Stimulated activated CD8-positive, alpha-beta memory T cell treated with anti-CD3 and anti-CD28 coated beads, Interleukin-15, amount 100 ng/mL, for 24 hours (primary cell): Measurements from ENCODE around the gene C4orf51.

Experiments used
- DNase-seq: peaks from one replicate; pipeline ENCODE4 v3.0.0-alpha.2; 2020; ENCODE audit warnings: low read depth

C4orf51 gene

DNA sequence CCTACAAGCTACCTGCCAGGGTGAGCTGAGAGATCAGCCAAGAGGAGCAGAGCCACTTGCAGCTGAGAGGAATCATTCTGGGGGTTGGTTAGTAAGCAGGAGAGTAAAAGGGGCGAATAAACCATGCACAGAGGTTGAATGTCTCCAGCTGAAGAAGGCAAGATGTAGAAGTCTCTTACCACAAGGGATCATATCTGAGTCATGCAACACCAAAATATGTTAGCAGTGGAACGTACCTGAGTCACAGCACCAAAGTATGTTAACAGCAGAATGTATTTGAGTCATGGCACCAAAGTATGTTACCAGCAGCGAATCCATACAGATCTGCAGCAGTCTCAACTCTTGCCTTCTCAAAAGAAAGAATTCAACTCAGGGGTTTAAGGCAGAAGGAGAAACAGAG lies 29.9 kb downstream of the C4orf51 start:
- no peak for DNase-seq

DNA sequence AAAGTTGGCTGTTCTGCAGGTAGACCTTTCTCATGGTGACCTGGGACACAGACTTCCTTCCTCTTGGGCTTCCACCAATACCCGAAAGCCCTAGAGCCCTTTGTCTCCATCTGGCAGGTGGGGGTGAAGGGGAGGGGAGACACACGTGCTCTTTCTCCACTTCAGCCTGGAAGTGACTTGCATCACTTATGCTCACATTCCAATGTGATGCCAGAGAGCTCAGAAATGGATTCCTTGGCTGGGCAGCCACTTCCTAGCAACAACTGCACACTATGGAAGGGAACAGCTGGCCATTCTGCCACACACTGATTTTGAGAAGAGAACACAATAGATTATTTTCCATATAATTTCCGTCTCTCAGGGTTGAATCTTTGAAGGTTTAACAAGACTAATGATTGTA lies 36.3 kb downstream of the C4orf51 start:
- DNase-seq: no peak

DNA sequence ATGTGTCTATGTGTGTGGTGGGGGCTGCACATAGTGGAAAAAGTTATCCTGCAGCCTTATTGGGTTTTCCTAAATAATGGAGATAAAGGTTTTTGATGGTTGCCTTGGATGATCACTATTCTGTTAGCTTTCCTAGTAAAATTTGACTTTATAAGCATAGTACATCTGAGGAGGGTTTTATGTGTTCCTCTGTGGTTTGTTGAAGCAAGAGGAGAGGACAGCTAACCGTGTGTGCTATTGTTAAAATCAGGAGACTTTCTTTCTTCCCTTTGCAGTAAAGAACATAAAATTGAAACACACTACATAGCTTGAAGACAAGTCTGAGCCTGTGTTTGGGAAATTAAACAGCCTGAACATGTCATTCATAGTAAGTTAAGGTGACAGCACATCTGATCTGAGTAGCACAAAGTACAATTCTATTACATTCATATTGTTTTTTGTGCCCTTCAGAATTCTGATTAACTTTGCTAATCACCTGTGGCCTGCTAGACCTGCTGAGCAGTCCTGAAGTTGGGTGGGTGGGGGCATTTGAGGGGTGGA lies 36.8 kb downstream of the C4orf51 start:
- no peak for DNase-seq

DNA sequence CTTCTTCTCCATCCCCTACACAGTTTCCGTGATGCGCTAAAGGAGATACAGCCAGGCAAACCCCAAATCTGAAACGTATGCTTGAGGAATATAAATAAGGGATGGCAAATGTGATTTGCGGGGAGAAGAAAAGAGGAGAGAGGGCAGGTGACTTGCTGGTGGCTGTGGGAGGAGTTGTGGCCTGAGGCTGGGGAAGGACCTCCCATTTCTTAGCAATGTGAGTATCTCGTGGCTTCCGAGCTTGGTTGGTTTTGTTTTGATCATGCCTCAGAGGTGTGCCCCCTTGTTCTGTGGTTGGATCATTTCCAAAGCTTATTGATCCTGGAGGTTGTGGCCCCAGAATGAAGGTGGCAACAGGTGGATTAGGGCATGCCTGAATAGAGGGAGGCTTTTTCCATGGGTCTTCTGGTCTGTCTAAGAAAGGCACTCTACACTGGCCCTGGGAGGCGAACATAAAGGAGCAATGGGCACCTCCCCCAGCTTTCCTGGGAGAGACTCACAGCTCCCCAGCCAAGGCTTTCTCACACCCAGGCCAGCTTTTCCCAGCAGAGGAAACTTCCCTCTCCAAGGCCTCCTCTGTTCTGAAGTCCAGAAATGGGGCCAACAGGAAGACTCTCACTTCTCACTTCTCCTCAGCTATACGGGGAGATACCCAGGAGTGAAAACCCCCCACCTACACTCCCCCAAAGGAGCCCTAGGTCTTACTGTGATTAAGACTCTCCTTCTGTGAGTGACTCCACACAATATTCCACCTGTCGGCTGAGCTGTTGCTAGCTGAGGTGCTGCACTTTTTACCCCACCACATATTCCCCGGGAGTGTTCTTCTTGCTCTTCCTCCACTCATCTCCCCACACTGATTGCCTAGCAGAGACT lies 40.0 kb downstream of the C4orf51 start:
- DNase-seq: no peak

DNA sequence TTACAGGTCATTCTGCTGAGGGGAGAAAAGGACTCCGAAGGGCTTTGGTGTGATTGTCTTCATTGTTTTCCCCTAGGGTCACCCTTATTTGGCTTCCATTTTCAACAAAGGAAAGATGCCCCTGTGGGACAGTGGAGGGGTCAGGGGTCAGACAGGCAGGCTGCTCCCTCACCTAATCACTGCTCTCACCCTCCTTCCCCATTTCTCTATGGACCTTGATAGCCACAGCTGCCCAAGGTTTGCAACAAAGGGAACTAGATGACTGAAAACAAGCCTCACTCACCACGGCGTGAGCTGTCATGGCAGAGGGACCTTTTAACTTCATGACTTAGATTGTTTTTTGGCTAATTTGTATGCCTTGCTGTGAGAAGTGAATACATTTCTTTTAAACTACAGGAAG lies 40.7 kb downstream of the C4orf51 start:
- no peak for DNase-seq

DNA sequence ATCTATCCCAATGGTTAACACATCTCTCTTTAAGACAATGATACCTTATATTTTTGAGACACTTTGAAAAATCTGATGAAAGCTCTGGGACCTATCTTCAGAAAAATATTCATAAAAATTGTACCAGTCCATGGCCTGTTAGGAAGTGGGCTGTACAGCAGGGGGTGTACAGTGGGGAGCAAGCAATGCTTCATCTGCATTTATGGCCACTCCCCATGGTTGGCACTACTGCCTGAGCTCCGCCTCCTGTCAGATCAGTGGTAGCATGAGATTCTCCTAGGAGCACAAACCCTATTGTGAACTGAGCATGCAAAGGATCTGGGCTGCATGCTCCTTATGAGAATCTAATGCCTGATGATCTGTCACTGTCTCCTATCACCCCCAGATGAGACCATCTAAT lies 42.6 kb downstream of the C4orf51 start:
- no peak for DNase-seq

DNA sequence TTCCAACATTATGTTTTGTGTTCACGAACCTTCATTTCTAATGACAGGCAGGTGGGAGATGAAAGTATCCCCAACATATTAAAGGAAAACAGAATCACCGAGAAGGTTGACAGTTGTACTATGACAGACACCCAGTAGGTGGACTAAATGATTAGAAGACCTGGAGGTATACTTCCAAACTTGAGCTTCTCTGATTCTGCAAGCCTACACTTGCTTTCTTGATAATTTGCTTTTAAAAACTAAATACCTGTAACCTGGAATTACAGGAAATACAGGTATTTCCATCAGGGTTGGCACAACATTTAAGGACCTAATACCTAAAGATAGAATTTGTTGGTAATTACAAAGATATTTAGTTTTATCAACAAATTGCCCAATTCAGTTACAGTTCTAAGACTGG lies 43.4 kb downstream of the C4orf51 start:
- no peak for DNase-seq

DNA sequence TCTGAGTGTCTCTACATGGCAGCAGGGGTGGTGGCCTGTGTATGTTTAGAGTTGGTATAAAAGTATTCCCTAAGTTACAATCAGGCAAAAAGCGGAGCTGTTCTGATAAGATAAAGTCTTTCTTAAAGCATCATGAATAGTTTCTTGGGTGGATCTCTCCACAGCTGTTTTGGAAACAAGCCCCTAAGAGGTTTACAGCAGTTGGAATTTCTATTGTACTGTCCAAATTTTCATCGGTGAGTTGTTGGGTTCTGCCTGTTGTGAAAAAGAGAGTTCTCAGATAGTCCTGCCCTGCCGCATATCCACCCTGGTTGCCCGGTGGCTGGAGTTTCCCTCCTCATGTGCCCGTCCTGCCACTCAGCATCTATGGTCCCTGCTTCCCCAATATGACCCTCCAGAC lies 50.1 kb downstream of the C4orf51 start:
- DNase-seq: no peak

DNA sequence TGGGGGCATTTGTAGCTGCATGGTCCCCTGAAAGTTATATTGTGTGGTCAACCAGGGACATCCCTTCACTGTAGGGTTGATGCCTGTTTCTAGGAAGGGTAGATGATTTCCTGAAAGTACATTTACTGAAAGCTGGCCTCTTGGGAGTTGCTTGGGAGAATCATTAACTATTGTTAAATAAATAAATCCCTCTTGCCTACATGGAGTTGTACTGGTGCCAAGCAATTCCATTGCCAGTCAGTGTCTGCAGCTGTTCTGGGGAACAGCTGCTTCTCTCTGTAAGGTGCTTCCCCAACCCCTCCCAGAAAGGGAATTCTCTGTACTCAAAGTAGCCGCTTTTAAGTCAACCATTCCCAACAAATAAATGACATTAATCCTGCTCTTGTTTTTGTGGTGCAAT lies 51.1 kb downstream of the C4orf51 start:
- no peak for DNase-seq

DNA sequence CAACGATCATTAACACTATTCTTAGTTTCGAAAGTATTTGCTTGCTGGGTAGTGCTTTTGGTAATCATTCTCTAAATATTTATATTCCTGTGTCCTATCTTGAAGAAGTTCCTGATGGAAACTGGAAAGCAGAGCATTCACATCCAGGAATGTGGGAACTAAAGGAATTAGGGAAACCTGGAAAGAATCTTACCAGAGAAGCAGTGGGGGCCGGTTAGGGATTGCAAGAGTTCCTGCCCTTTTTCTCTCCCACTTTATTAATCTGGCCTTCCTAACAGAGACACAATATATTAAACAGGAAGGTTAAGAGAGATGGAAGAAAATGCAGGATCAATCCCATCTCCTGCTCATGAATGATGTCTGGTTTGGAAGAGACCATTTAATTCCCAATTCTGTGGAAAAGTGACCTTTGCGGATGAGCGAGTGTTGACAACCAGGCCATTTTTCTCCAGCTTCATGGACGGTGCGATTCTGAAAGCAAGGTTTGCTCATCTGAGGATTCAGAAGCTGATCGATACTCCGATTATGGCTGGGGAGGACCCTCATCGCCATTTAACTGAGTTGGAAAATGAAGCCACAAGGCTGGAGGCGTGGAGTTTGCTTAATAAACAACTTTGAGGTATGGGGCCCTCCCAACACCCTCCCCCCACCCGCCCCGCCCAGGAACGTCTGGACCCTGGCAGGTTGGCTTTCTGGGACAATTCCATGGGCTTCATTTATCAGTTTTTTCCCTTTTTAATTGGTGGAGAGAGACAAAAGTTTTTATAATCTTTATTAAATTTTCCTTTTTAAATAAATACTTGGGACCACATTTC lies 52.3 kb downstream of the C4orf51 start:
- DNase-seq: no peak

DNA sequence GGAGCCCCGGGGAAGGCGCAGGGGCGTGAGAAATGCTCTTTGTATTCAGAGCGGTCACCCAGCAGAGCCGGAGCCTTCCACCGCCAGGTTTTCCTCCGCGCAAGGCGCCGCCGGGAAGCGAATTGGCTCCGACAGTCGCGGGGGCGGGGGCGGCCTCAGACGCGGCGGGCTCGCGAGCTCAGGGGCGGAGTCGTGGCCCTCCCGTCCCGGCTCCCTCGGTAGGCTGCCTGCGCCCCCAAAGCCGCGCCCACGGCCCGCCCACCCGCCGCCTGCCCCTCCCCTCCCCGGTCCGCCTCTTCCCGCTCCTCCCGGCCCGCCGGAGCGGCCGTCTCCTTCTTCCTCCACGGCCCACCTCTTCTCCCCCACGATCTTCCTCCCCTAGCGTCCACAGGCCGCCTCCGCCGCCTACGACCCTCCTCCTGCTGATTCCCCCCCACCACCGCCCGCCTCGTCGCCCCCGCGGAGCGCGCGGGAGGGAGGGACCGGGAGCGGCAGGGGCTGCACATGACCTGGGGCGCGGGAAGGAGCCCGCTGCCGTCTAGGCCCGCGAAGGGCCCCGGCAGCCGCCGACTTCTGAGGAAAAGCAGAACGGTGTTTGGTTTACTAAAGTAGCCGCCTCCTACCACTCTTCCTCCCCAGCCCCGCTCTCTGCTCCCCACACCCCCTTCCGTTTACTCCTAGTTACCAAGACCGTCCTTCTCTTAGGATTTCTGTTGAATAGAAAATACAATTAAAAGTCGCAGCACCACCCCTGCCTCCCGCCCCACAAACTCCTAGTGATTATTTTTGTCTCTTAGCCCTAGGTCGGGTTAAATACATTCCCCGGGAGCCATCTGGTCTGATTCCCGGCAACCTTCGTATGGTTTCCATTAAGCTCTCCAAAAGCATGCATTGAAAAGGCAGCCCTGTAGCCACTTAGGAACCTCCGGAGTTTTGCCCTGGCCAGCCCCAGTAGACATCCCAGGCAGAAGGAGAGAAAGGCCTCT lies 53.2 kb downstream of the C4orf51 start:
- DNase-seq: peak; percentile 69

DNA sequence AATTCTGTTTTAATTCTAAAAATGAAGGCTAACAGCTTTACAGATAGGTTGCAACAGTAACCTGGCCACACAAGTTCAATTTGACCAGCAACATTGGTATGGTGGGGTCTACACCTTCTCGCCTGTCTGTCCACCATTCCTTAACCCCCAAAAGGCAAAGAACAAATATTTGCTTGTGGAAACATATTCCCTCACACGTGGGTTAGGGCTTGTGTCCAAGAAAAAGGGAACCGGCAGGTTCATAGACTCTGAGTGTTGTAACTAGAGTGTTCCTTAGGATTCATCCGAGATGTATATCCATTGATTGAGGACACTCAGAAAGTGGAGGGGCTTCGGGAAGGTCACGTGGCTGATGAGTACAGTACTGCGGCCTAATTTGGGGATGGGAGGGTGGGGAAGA lies 54.1 kb downstream of the C4orf51 start:
- no peak for DNase-seq

DNA sequence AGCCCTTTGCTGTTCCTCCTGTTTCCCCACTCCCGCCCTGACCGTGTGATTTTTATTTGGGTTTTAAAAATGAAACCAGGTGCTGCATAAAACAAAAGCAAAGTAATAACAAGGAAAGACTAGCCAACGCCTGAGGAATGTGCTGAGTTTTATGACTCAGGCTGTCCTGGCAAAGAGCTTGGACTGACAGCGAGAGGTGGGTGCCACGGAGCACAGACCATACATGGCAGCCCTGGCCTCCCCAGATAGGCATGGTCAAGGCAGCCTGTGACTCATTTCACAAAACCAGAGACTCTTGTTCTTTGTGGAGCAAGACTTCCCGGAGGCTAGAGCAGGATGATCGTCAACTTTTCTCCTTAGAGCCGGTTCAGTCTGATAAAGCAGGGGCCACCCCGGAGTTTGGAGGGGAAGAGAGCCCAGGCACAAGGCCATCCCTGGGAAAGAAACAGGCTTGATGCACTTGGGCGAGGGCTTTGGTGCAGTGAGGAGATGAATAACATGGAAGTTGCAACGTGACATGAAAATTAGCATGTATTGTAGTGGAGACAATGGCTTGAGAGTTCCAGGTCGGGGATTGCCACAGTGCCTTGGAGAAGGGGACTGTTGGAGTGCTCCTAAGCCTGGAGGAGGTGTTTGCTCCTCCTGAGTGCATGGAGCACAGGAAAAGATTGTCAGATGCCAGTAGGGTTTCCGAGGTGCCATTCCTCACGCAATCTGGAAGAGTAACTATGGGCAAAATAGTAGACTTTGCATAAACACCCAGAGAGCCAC lies 54.8 kb downstream of the C4orf51 start:
- no peak for DNase-seq

DNA sequence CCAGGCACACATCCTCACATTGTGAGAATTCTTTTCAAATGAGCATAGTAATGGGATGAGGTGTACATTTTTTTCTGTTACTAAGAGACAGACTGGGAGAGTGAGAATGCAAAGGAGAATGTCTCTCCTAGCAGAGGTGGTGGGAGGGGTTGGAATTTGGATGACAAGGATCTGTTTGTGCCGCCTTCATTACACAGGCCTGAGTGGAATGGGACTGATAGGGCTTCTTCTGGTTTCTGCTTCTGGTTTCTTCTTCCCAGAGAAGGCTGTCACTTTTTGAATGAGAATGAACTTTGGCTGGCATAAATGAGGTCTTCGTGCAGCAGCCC lies 55.4 kb downstream of the C4orf51 start:
- no peak for DNase-seq

DNA sequence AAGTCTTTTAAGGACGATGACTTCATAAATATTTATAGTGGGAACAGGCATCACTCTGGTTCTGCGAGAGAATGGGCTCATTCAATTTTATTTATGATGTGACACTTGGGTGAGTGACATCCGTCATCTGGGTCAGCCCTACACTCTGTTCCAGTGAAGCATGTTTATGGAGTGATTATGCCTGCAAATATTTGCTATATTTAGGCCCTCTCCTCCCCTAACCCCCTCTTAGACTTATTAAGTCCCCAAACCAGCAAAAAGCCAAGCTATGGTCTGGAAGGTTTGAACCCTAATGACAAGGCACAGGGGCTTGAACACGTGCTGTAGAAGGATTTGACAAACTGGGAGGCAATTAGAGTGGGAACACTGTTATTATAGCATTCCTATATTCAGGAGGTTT lies 55.9 kb downstream of the C4orf51 start:
- no peak for DNase-seq

DNA sequence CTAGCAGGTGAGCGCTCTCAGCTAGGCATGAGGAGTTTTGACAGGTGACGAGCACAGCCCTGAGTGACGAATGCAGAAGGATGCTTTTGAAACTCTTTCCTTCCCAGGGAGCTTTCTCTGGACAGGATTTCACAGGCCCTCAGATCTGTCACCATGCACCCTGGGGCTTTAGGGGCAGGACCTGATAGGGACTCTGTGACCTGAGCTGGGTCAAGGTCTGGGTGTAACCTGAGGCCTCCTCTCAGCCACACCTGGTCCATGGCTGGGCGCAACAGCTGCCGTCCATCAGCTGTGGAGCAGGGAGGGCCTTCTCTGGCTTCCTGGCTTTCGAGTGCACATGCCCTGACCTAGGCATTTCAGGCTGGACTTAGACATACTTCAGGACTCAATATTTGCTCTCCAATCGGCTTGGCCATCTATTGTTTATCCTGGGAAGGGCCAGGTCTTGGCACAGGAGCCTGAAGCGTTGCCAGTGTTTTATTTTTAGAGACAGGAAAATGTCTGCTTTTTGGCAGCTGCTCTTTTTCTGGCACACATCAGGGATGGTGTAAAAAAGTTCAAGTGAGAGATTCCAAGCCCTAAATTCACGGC lies 56.4 kb downstream of the C4orf51 start:
- DNase-seq: no peak

DNA sequence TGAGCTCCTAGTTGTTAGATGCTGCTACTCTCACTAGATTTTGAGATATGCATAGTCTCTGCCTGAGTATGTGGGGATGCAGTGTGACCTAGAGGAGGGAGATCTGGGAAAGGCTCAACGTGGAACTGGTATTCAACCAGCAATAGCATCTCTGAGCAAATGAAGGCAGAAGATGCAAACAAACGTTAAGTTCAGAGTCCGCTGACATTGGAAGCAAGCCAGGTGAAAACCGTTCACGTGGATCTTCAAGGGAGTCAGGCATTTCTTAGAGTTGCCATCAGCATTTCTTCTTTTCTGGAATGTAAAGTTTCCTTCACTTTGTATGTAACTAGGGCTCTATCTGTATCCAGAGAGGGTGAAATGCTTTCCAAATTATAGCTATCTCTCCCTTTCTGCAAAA lies 59.9 kb downstream of the C4orf51 start:
- DNase-seq: no peak

DNA sequence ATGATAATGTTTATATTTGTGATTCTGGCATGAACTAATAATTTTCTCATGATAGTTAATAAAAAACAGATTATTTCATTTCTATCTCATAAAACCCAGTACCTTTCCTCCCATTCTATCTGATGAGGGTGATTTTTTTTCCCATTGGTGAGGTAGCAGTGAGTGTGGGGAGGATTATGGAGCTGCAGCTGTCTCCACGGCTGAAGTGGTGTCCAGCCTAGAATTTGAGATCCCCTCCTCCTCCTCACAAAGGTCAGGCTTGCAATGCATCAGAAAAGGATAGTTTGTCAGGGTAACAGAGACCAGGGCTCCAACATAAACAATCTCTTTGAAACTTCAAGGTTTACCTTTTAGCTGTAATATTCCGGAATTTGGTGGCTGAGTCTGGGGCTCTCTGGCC lies 60.9 kb downstream of the C4orf51 start:
- no peak for DNase-seq

DNA sequence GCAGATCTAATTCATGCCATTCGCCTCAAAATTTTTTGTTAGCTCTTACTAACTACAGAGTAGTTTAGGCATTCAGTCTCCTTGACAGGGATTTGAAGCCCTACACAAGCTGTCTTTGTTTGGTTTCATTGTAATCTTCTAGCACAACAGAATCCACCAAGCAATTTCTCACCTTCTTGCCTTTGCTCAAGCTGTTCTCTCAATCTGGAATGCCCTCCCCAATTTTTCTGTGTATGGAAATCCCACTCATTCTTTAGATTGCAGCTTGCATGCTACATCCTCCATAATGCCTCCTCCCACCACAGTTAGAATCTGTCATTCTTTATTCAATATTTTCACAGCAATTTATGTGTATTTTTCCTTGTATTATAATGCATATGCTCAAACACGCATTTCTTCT lies 63.7 kb downstream of the C4orf51 start:
- DNase-seq: no peak

DNA sequence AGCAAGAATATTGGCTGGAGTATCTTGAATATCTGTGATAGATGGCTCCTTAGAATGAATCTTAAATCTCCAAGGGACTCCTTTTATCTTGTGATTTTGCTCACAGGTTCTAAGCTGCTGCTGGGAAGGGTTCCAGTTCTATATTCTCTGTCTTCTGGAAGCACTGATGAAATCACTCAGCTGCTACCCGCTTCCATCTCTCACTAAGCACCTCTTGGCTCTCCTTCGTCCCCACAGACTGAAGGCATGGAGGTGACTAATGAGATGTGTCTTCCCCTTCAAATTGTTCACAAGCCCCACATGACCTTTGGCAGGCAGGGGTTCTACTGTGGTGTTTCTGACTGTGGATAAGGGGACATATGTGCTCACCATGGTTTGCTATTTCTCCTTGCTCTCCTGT lies 75.9 kb downstream of the C4orf51 start:
- DNase-seq: no peak

DNA sequence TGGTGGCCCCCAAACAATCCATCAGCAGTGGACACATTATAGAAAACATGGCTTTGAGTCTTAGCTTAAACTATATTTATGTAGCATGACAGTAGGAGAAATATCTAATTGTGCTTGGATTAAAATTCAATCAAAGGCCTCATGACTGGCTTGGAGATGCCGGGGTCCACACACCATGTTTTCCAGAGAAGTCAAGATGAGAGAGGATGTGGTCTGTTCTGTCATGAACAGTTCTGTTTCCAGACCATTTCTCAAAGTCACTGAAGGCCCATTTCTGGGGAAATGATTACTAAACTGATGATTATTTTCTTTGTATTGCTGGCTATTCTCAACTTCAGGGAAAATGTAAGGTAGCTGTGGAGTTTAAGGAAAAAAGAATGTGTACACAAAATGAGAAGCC lies 76.3 kb downstream of the C4orf51 start:
- DNase-seq: no peak
